IMR-90 (cell line): ENCODE results near the gene MBTD1. TPM values are rescaled to one million over a fixed set of nuclear protein-coding genes. Genes with fewer than 3 reads are reported as not detected.
A peak's percentile ranks its signal among the peaks of the same experiment; 100 is the strongest.

Experiments used
- ATAC-seq: fragments of 200-7000 bp; cut with Tn5 transposase; 2 replicates; pipeline ENCODE4 v1.9.1; 2020; ENCODE audit warnings: low read depth, mild to moderate bottlenecking, moderate library complexity
- BruUV-seq: library from RNA; stranded (reverse); fragments of 400-500 nt; replicated peaks from 2 replicates; lab custom pipeline; 2021; lab: Mats Ljungman, UMichigan
- CTCF ChIA-PET: fragments of 300-600 bp; formaldehyde crosslinking; extraction: SDS; loops from one replicate; lab custom pipeline; 2021; ENCODE audit warnings: antibody characterized with exemption; lab: Yijun Ruan, JAX
- POLR2A ChIA-PET: fragments of 300-600 bp; sonication (Branson Sonifier 250); formaldehyde crosslinking; loops from one replicate; lab custom pipeline; 2022; ENCODE audit warnings: antibody characterized with exemption; ENCODE audit not compliant: unreplicated experiment; lab: Charles Lee
- DNase-seq: peaks from one replicate; pipeline ENCODE4 v3.0.0; 2013
- H2AFZ ChIP-seq: replicated peaks from 2 replicates; pipeline ENCODE3; 2013; ENCODE audit warnings: low read length, mild to moderate bottlenecking; ENCODE audit not compliant: poor library complexity
- H2AK5ac ChIP-seq: 2 replicates; pipeline ENCODE4 v1.6.1; 2013; ENCODE audit warnings: low read depth, low read length, inconsistent platforms
- H2AK9ac ChIP-seq: replicated peaks from 2 replicates; pipeline ENCODE3; 2013; ENCODE audit warnings: mild to moderate bottlenecking, low read depth, low read length, moderate library complexity; ENCODE audit not compliant: poor library complexity
- H2BK120ac ChIP-seq: 2 replicates; pipeline ENCODE4 v1.6.1; 2013; ENCODE audit warnings: low read depth, low read length, inconsistent platforms
- H2BK15ac ChIP-seq: 3 replicates; pipeline ENCODE4 v1.6.1; 2013; ENCODE audit warnings: low read depth, low read length, inconsistent platforms
- H2BK20ac ChIP-seq: 2 replicates; pipeline ENCODE4 v1.6.1; 2013; ENCODE audit warnings: low read depth, mild to moderate bottlenecking, inconsistent platforms, low read length, moderate library complexity
- H2BK5ac ChIP-seq: 2 replicates; pipeline ENCODE4 v1.6.1; 2013; ENCODE audit warnings: mild to moderate bottlenecking, low read depth, low read length, inconsistent platforms; ENCODE audit not compliant: poor library complexity, severe bottlenecking
- H3K14ac ChIP-seq: replicated peaks from 2 replicates; pipeline ENCODE4 v1.6.1; 2013; ENCODE audit warnings: low read depth, low read length, inconsistent platforms
- H3K18ac ChIP-seq: 2 replicates; pipeline ENCODE4 v1.6.1; 2013; ENCODE audit warnings: low read depth, low read length, control low read depth
- H3K23ac ChIP-seq: 2 replicates; pipeline ENCODE4 v1.6.1; 2013; ENCODE audit warnings: low read depth, low read length, inconsistent platforms
- H3K27ac ChIP-seq: 2 replicates; pipeline ENCODE4 v1.5.1; 2013; ENCODE audit warnings: mild to moderate bottlenecking, control low read depth, low read length; ENCODE audit not compliant: insufficient read depth
- H3K27me3 ChIP-seq: 2 replicates; pipeline ENCODE4 v1.6.1; 2013; ENCODE audit warnings: low read length; ENCODE audit not compliant: control insufficient read depth, insufficient read depth
- H3K36me3 ChIP-seq: 2 replicates; pipeline ENCODE4 v1.6.1; 2013; ENCODE audit warnings: low read length, mixed read lengths; ENCODE audit not compliant: control insufficient read depth, insufficient read depth
- H3K4ac ChIP-seq: 2 replicates; pipeline ENCODE4 v1.6.1; 2013; ENCODE audit warnings: low read depth, low read length, inconsistent platforms
- H3K4me1 ChIP-seq: 2 replicates; pipeline ENCODE4 v1.6.1; 2013; ENCODE audit warnings: low read length, mixed read lengths; ENCODE audit not compliant: control insufficient read depth, insufficient read depth
- H3K4me2 ChIP-seq: 2 replicates; pipeline ENCODE4 v1.6.1; 2013; ENCODE audit warnings: low read depth, mild to moderate bottlenecking, control low read depth, low read length, moderate library complexity
- H3K4me3 ChIP-seq: 2 replicates; pipeline ENCODE4 v1.5.1; 2013; ENCODE audit warnings: low read depth, mild to moderate bottlenecking, control low read depth, low read length, moderate library complexity; ENCODE audit not compliant: insufficient read depth
- H3K56ac ChIP-seq: 2 replicates; pipeline ENCODE4 v1.6.1; 2013; ENCODE audit warnings: low read length, inconsistent platforms; ENCODE audit not compliant: insufficient read depth; ENCODE audit errors: extremely low read depth
- H3K79me1 ChIP-seq, 2 experiments: 2 replicates each; pipeline ENCODE4 v1.6.1; 2013; ENCODE audit warnings: low read length in 2 of 2, inconsistent platforms in 1 of 2, low read depth in 1 of 2
- H3K9ac ChIP-seq: 2 replicates; pipeline ENCODE4 v1.6.1; 2013; ENCODE audit warnings: low read depth, low read length, control low read depth
- H3K9me1 ChIP-seq: 2 replicates; pipeline ENCODE4 v1.6.1; 2013; ENCODE audit warnings: low read length, inconsistent platforms; ENCODE audit not compliant: insufficient read depth
- H3K9me3 ChIP-seq: 2 replicates; pipeline ENCODE4 v1.6.1; 2013; ENCODE audit warnings: low read length; ENCODE audit not compliant: control insufficient read depth, insufficient read depth
- H4K20me1 ChIP-seq: 2 replicates; pipeline ENCODE4 v1.6.1; 2013; ENCODE audit warnings: low read length, inconsistent platforms; ENCODE audit not compliant: insufficient read depth
- H4K5ac ChIP-seq: 2 replicates; pipeline ENCODE4 v1.6.1; 2013; ENCODE audit warnings: mild to moderate bottlenecking, low read depth, low read length, control low read depth
- H4K8ac ChIP-seq, 2 experiments: 2 replicates each; pipeline ENCODE4 v1.6.1; 2013; ENCODE audit warnings: low read depth in 2 of 2, low read length in 2 of 2, control low read depth in 1 of 2, inconsistent platforms in 1 of 2
- H4K91ac ChIP-seq: 2 replicates; pipeline ENCODE4 v1.6.1; 2013; ENCODE audit warnings: low read depth, low read length, inconsistent platforms; ENCODE audit not compliant: insufficient read depth
- BHLHE40 ChIP-seq: fragments of 150-350 bp; IDR thresholded peaks from 2 replicates; pipeline ENCODE4 v1.6.1; 2016; ENCODE audit warnings: mild to moderate bottlenecking, low read depth, low read length
- MAZ ChIP-seq: IDR thresholded peaks from 2 replicates; pipeline ENCODE4 v1.6.1; 2012; ENCODE audit warnings: low read depth, mild to moderate bottlenecking, low read length, improper control_type of control experiment, moderate library complexity, borderline replicate concordance
- MXI1 ChIP-seq: IDR thresholded peaks from 2 replicates; pipeline ENCODE4 v1.6.1; 2012; ENCODE audit warnings: low read depth, mild to moderate bottlenecking, low read length, moderate library complexity, borderline replicate concordance
- NFE2L2 ChIP-seq: fragments of 150-350 bp; IDR thresholded peaks from 2 replicates; pipeline ENCODE4 v1.6.1; 2016; ENCODE audit warnings: low read depth, mild to moderate bottlenecking, low read length
- POLR2A ChIP-seq: IDR thresholded peaks from 2 replicates; pipeline ENCODE4 v1.6.1; 2012; ENCODE audit warnings: mild to moderate bottlenecking, low read depth, low read length
- RCOR1 ChIP-seq: IDR thresholded peaks from 2 replicates; pipeline ENCODE4 v1.6.1; 2012; ENCODE audit warnings: mild to moderate bottlenecking, low read length, improper control_type of control experiment; ENCODE audit not compliant: insufficient replicate concordance
- SMC3 ChIP-seq: fragments of 150-350 bp; IDR thresholded peaks from 2 replicates; pipeline ENCODE4 v1.6.1; 2016; ENCODE audit warnings: low read depth, mild to moderate bottlenecking, antibody characterized with exemption, low read length, moderate library complexity
- USF2 ChIP-seq: fragments of 150-350 bp; IDR thresholded peaks from 2 replicates; pipeline ENCODE4 v1.6.1; 2017; ENCODE audit warnings: mild to moderate bottlenecking, antibody characterized with exemption, low read length, low read depth
- WGBS, 2 experiments: methylation state at CpG; one replicate each; pipeline versions ENCODE4 v1.1.5 to v1.1.7; 2013; ENCODE audit warnings: missing lambda C conversion rate in 2 of 2; ENCODE audit not compliant: insufficient read length in 1 of 2; ENCODE audit errors: extremely low coverage in 2 of 2; 5-methylcytosine and 5-hydroxymethylcytosine counted together
- dilution Hi-C: fragments of 300-500 bp; cut with HindIII; formaldehyde crosslinking; loops from one replicate; pipeline ENCODE4 v1.14.3; 2018; ENCODE audit warnings: low sequenced_read_pairs; ENCODE audit not compliant: unreplicated experiment
- in situ Hi-C: fragments of 300-500 bp; cut with MboI; formaldehyde crosslinking; loops from 3 replicates; pipeline ENCODE4 v1.14.3; 2019; ENCODE audit warnings: low sequenced_read_pairs, inconsistent platforms, mixed read lengths
- intact Hi-C: fragments of 100-400 bp; cut with micrococcal nuclease; formaldehyde crosslinking; loops from 2 replicates; pipeline ENCODE4 v1.10.0; 2022
- polyA plus RNA-seq, 3 experiments: library from polyadenylated mRNA; depleted of rRNA; stranded (reverse); fragments of >200 nt; gene quantifications; 2 replicates each; pipeline ENCODE4 v1.2.3, GENCODE V29; 2012; ENCODE audit warnings: low replicate concordance in 1 of 3
- total RNA-seq: library from RNA; depleted of rRNA; stranded (reverse); fragments of >200 nt; gene quantifications from 2 replicates; pipeline ENCODE4 v1.2.3, GENCODE V29; 2012

The MBTD1 gene
- total and polyA plus RNA-seq, 2 of the 4 experiments (the other 2 are of a cell fraction) = 3.2 to 5.6 TPM

GRCh38 chr17:51169340-51169739 is 90.5 kb downstream of the MBTD1 start:
- Histone ChIP-seq H3K18ac (no peak overlapping the region), H3K4me3 (no peak overlapping the region), H2BK120ac (no peak overlapping the region), H4K8ac (no peak overlapping the region), H3K36me3 (peaks cover 29% of the 10 kb centered on the region), H3K4ac (no peak overlapping the region), H3K27ac (no peak overlapping the region), H4K91ac (no peak overlapping the region), H2BK20ac (no peak overlapping the region), H3K9me1 (peaks cover 13% of the 10 kb centered on the region; the same call in 1 of the 2 replicates), H3K79me1 (peaks cover 27 to 53% of the 10 kb centered on the region in 2 experiments), H3K56ac (no peak overlapping the region), H4K5ac (no peak overlapping the region), H3K4me2 (no peak overlapping the region), H3K9me3 (no peaks in the 10 kb centered on the region), H4K20me1 (peaks cover 19% of the 10 kb centered on the region), H2AK5ac (no peak overlapping the region), H3K4me1 (peaks cover 8% of the 10 kb centered on the region; the same call in 1 of the 2 replicates), H2AK9ac (no peak overlapping the region), H3K14ac (no peak overlapping the region), H3K23ac (peak overlapping the region; percentile 19; the same call in 1 of the 2 replicates), H2BK15ac (no peak overlapping the region), H3K27me3 (no peaks in the 10 kb centered on the region), H3K9ac (no peak overlapping the region), H2AFZ (no peak overlapping the region), H2BK5ac (no peak overlapping the region)
- CTCF ChIA-PET = no interaction called here
- no CpG with 5 or more reads among the region's 1 CpG for WGBS, 2 experiments
- dilution Hi-C loops (no loop called here), in situ Hi-C loops (no loop called here), intact Hi-C loops (loop anchor here (5.0 kb wide), 1 partner anchor 368 kb away; no protein-coding TSS in a partner anchor)
- peak; percentile 45 for DNase-seq
- POLR2A ChIA-PET = no interaction called here
- no peak for ATAC-seq
- no peak for TF ChIP-seq MAZ
- TF ChIP-seq BHLHE40 = no peak
- no peak for TF ChIP-seq NFE2L2
- TF ChIP-seq MXI1 = no peak
- TF ChIP-seq POLR2A = no peak
- no peak for TF ChIP-seq RCOR1
- no peak for TF ChIP-seq USF2
- TF ChIP-seq SMC3 = no peak
- BruUV-seq = no TSS peak
